ENCODE data around the gene CRYBG1. TPM values are rescaled to one million over a fixed set of nuclear protein-coding genes. Genes with fewer than 3 reads are reported as not detected.

The CRYBG1 gene
- total and polyA plus RNA-seq, 10 of the 15 experiments (the other 5 are each of a cell fraction or from before 2014, with no cell fraction given) = 6.5 to 57.0 (median 25.2) TPM

GRCh38 chr6:106513808-106514582, 153.5 kb downstream of the CRYBG1 start:
- SMC1A ChIA-PET (ENCODE audit: uncharacterized antibody, unreplicated experiment) = interaction anchor here (0.8 to 6.5 kb wide), 9 partner anchors 9 to 52 kb away, joined by 3 to 109 read pairs (median 9); no protein-coding TSS in a partner anchor
- CTCF ChIA-PET = interaction anchor here (0.6 to 6.8 kb wide), 9 partner anchors 7 to 94 kb away, joined by 3 to 79 read pairs (median 15); no protein-coding TSS in a partner anchor
- Histone ChIP-seq H3K36me3 (ENCODE audit: control insufficient read depth in 2 of 2, insufficient read depth in 2 of 2, low read length in 1 of 2) (no peaks in the 10 kb centered on the region), H3K4me3 (peak overlapping the region; percentile 87), H3K4me2 (ENCODE audit: control insufficient read depth, insufficient read depth) (peak overlapping the region; percentile 95), H3K4me1 (ENCODE audit: control insufficient read depth, insufficient read depth, low read length) (peaks cover 5% of the 10 kb centered on the region; the same call in 1 of the 2 replicates), H3K9ac (ENCODE audit: control insufficient read depth, insufficient read depth, low read length) (peak overlapping the region; percentile 79), H3K27me3 (replicated peaks in 1 of 2; ENCODE audit: control insufficient read depth in 2 of 2, insufficient read depth in 2 of 2, low read length in 1 of 2) (no peaks in the 10 kb centered on the region; a peak in 1 of 4 replicates), H3K27ac (ENCODE audit: control insufficient read depth, insufficient read depth) (peak overlapping the region; percentile 90), H3K9me3 (replicated peaks; ENCODE audit: control insufficient read depth, insufficient read depth, low read length) (no peaks in the 10 kb centered on the region), H3K79me2 (ENCODE audit: control insufficient read depth, insufficient read depth, low read length) (peaks cover 71% of the 10 kb centered on the region), H2AFZ (ENCODE audit: control insufficient read depth, low read depth, low read length) (no peak overlapping the region), H4K20me1 (ENCODE audit: control insufficient read depth, insufficient read depth) (no peaks in the 10 kb centered on the region)
- DNase-seq (ENCODE audit: low read depth, low spot score) (no peak), ATAC-seq (no peak), FAIRE-seq (peak; percentile 59)
- POLR2A ChIA-PET = interaction anchor here (1.4 to 5.6 kb wide), 3 partner anchors 7 to 53 kb away, joined by 3 to 47 read pairs (median 34); no protein-coding TSS in a partner anchor
- RAD21 ChIA-PET (ENCODE audit: unreplicated experiment) = interaction anchor here (0.9 to 4.7 kb wide), 7 partner anchors 10 to 115 kb away, joined by 3 to 101 read pairs (median 7); no protein-coding TSS in a partner anchor
- in situ Hi-C loops (cut with MboI) (loop anchor here (25.0 kb wide), 1 partner anchor 1052 kb away; no protein-coding TSS in a partner anchor), intact Hi-C loops (cut with micrococcal nuclease; ENCODE audit: unreplicated experiment) (no loop called here)
- 0% methylated on average over 3 of the region's 3 CpGs for WGBS (ENCODE audit: insufficient coverage, insufficient replicate concordance, low lambda C conversion rate, missing lambda C conversion rate)
- TF ChIP-seq IRF4 (IDR thresholded peaks at IDR 0.05; ENCODE audit: low read depth, low read length) = no peak
- TF ChIP-seq RUNX3 (IDR thresholded peaks at IDR 0.05; ENCODE audit: low read length) = no peak
- TF ChIP-seq RCOR1 (conservative IDR thresholded peaks at IDR 0.05; ENCODE audit: low read depth, low read length) = no peak
- TF ChIP-seq E2F8 (IDR thresholded peaks at IDR 0.05; ENCODE audit: low read depth, partially characterized antibody) = no peak
- no peak for TF ChIP-seq HSF1 (IDR thresholded peaks at IDR 0.05; ENCODE audit: low read depth, low read length)
- TF ChIP-seq ZBTB4 (CRISPR knock-in tag; IDR thresholded peaks at IDR 0.05) = no peak
- no peak for TF ChIP-seq SRF (IDR thresholded peaks at IDR 0.05; ENCODE audit: low read depth in 2 of 2, low read length in 2 of 2)
- TF ChIP-seq ZNF274 (IDR thresholded peaks at IDR 0.05; ENCODE audit: insufficient read depth, insufficient read length) = no peak
- no peak for TF ChIP-seq EGR1 (IDR thresholded peaks at IDR 0.05; ENCODE audit: borderline replicate concordance in 1 of 2, low read depth in 2 of 2, low read length in 2 of 2)
- no peak for TF ChIP-seq SUPT20H (IDR thresholded peaks at IDR 0.05; ENCODE audit: borderline replicate concordance, control insufficient read depth, low read depth, low read length)
- TF ChIP-seq MTA2 (IDR thresholded peaks at IDR 0.05; ENCODE audit: low read depth) = peak; percentile 13; the same call in 1 of the 2 replicates
- TF ChIP-seq FOXM1 (IDR thresholded peaks at IDR 0.05; ENCODE audit: low read depth, low read length) = no peak
- no peak for TF ChIP-seq BCL11A (IDR thresholded peaks at IDR 0.05; ENCODE audit: low read depth, low read length)
- no peak for TF ChIP-seq CBX5 (IDR thresholded peaks at IDR 0.05; ENCODE audit: low read depth)
- no peak for TF ChIP-seq KDM1A (IDR thresholded peaks at IDR 0.05; ENCODE audit: borderline replicate concordance)
- 0 out of 2 replicates have a peak, but pooled peaks have one; percentile 32 for TF ChIP-seq JUNB (IDR thresholded peaks at IDR 0.05)
- no TSS peak for BruUV-seq (replicated peaks)
